Panc1 (cell line): Measurements from ENCODE around the gene LIN9. TPM values are rescaled to one million over a fixed set of nuclear protein-coding genes. Genes with fewer than 3 reads are reported as not detected.

ENCODE experiments used
- ATAC-seq: fragments of 200-7000 bp; cut with Tn5 transposase; 2 replicates; pipeline ENCODE4 v1.9.1; 2020; ENCODE audit warnings: mild to moderate bottlenecking, moderate library complexity
- BruUV-seq: library from RNA; stranded (reverse); fragments of 400-500 nt; replicated peaks from 2 replicates; lab custom pipeline; 2021; lab: Mats Ljungman, UMichigan
- CTCF ChIA-PET: fragments of 300-600 bp; sonication (Branson Sonifier 250); formaldehyde crosslinking; loops from one replicate; lab custom pipeline; 2022; ENCODE audit warnings: antibody characterized with exemption; lab: Charles Lee
- POLR2A ChIA-PET: fragments of 300-600 bp; sonication (Branson Sonifier 250); formaldehyde crosslinking; loops from one replicate; lab custom pipeline; 2022; ENCODE audit warnings: antibody characterized with exemption; lab: Charles Lee
- DNase-seq: peaks from one replicate; pipeline ENCODE4 v3.0.0-alpha.2; 2010; ENCODE audit warnings: low read depth, low spot score
- H3K27ac ChIP-seq: 2 replicates; pipeline ENCODE4 v1.5.1; 2011; ENCODE audit warnings: mild to moderate bottlenecking, low read length, inconsistent platforms
- H3K27me3 ChIP-seq: fragments of 200-500 bp; sonication (Bioruptor generic); 2 replicates; pipeline ENCODE4 v1.6.0; 2014; ENCODE audit warnings: low read length, inconsistent platforms; ENCODE audit not compliant: control insufficient read depth, insufficient read depth
- H3K36me3 ChIP-seq: fragments of 200-500 bp; sonication (Bioruptor generic); 2 replicates; pipeline ENCODE4 v1.5.1; 2014; ENCODE audit warnings: inconsistent platforms, mild to moderate bottlenecking, low read length, moderate library complexity; ENCODE audit not compliant: control insufficient read depth, insufficient read depth
- H3K4me1 ChIP-seq: 2 replicates; pipeline ENCODE4 v1.5.1; 2011; ENCODE audit warnings: inconsistent platforms, mild to moderate bottlenecking, low read length, moderate library complexity; ENCODE audit not compliant: control insufficient read depth, insufficient read depth
- H3K4me3 ChIP-seq, 2 experiments: 2 replicates each; pipeline ENCODE4 v1.5.1; 2011 to 2012; ENCODE audit warnings: low read depth in 2 of 2, low read length in 2 of 2, mild to moderate bottlenecking in 2 of 2, inconsistent platforms in 1 of 2, moderate library complexity in 1 of 2
- H3K9me3 ChIP-seq: fragments of 200-500 bp; sonication (Bioruptor generic); 2 replicates; pipeline ENCODE4 v1.5.1; 2014; ENCODE audit warnings: low read depth, mild to moderate bottlenecking, inconsistent platforms, low read length, moderate library complexity; ENCODE audit not compliant: control insufficient read depth, insufficient read depth
- CTCF ChIP-seq: fragments of 450-650 bp; IDR thresholded peaks from 2 replicates; pipeline ENCODE4 v1.5.1; 2017; ENCODE audit warnings: mild to moderate bottlenecking
- POLR2AphosphoS5 ChIP-seq: IDR thresholded peaks from 2 replicates; pipeline ENCODE4 v1.6.1; 2012; ENCODE audit warnings: mild to moderate bottlenecking, low read depth, low read length, moderate library complexity
- REST ChIP-seq, 2 experiments: IDR thresholded peaks; 2 replicates each; pipeline ENCODE4 v1.6.1; 2011 to 2012; ENCODE audit warnings: low read depth in 2 of 2, control low read depth in 1 of 2, low read length in 1 of 2, mild to moderate bottlenecking in 1 of 2, moderate library complexity in 1 of 2; ENCODE audit not compliant: insufficient read depth in 1 of 2
- SIN3A ChIP-seq: IDR thresholded peaks from 2 replicates; pipeline ENCODE4 v1.6.1; 2012; ENCODE audit warnings: low read depth, mild to moderate bottlenecking, low read length, moderate library complexity, borderline replicate concordance; ENCODE audit not compliant: insufficient read depth
- TCF7L2 ChIP-seq: IDR thresholded peaks from 2 replicates; pipeline ENCODE4 v1.6.1; 2011; ENCODE audit warnings: mild to moderate bottlenecking, low read depth, low read length, inconsistent platforms
- in situ Hi-C: cut with HindIII; loops from 2 replicates; pipeline ENCODE4 v1.10.0; 2016; ENCODE audit warnings: low sequenced_read_pairs, low pct_unique_long_range_greater_than_20kb
- intact Hi-C: fragments of 100-400 bp; cut with micrococcal nuclease; formaldehyde crosslinking; loops from one replicate; pipeline ENCODE4 v1.10.0; 2022; ENCODE audit not compliant: unreplicated experiment
- total RNA-seq: library from RNA; stranded (reverse); gene quantifications from one replicate; pipeline ENCODE4 v1.2.1, GENCODE V29; 2021; ENCODE audit not compliant: unreplicated experiment

Gene LIN9
- total RNA-seq, 1 experiment from 2014 or later: 11.4 TPM

- no peaks in the 10 kb centered on the region for H3K9me3 ChIP-seq
- H3K27ac ChIP-seq: no peak overlapping the region
- peaks cover 5% of the 10 kb centered on the region; the same call in 1 of the 2 replicates for H3K4me1 ChIP-seq
- no peak for TF ChIP-seq REST (IDR thresholded peaks at IDR 0.05; ENCODE audit: insufficient read depth in 1 of 2, low read depth in 2 of 2, low read length in 1 of 2)
- TF ChIP-seq CTCF: no peak
- TF ChIP-seq SIN3A: no peak
- TF ChIP-seq POLR2AphosphoS5: no peak
- no peak for TF ChIP-seq TCF7L2
- BruUV-seq: no TSS peak
- DNase-seq (peak; percentile 8), ATAC-seq (no peak)
- H3K4me3 ChIP-seq: no peak overlapping the region
- intact Hi-C loops: no loop called here
- POLR2A ChIA-PET: no interaction called here
- H3K27me3 ChIP-seq: no peaks in the 10 kb centered on the region
- in situ Hi-C loops: no loop called here
- CTCF ChIA-PET: no interaction called here
- no peaks in the 10 kb centered on the region for H3K36me3 ChIP-seq
Measured at GRCh38 chr1:226268421-226269124, 40.4 kb downstream of the LIN9 start.

- no peak for DNase-seq
- no TSS peak for BruUV-seq
- intact Hi-C loops: no loop called here
- Histone ChIP-seq H3K27me3 (no peaks in the 10 kb centered on the region), H3K9me3 (no peaks in the 10 kb centered on the region), H3K27ac (no peak overlapping the region), H3K4me1 (no peaks in the 10 kb centered on the region), H3K36me3 (no peaks in the 10 kb centered on the region), H3K4me3 (no peak overlapping the region)
- in situ Hi-C loops: no loop called here
- TF ChIP-seq POLR2AphosphoS5 (no peak), CTCF (no peak), TCF7L2 (no peak), SIN3A (no peak), REST (IDR thresholded peaks at IDR 0.05; ENCODE audit: insufficient read depth in 1 of 2, low read depth in 2 of 2, low read length in 1 of 2) (no peak)
- ChIA-PET POLR2A (no interaction called here), CTCF (no interaction called here)
- no peak for ATAC-seq
Measured at GRCh38 chr1:226261818-226262217, 47.1 kb downstream of the LIN9 start.
